ENCODE measurements around the gene VIT. TPM values are rescaled to one million over a fixed set of nuclear protein-coding genes. Genes with fewer than 3 reads are reported as not detected.
A peak's percentile ranks its signal among the peaks of the same experiment; 100 is the strongest.

The VIT gene
- total RNA-seq, 5 donors from 2014 or later (not counting 1 experiment from before 2014, with no cell fraction given) = 0.14 TPM; not detected in 4

DNA sequence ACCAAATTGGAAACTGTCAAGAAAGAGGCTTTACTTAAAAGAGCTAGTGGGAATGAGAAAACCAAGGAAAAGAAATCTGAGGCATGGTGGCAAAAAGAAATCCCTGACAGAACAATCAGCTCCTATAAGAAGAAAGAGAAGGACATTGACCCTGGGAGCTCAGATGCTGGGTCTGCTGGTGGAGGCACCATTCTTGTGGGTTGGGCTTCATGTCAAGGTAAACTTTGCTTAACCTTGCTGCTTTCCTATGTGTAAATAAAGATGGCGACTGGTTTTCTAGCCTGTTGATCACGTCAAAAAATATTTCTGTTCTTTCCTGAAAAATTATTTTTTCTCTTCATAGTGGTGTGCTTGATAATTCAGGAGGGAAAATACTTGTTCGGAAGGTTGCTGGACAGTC is 58.1 kb downstream of the VIT start:
- Histone ChIP-seq H3K27ac (ENCODE audit: low read length) (no peak overlapping the region), H3K9me3 (no peaks in the 10 kb centered on the region), H3K36me3 (ENCODE audit: control insufficient read depth in 2 of 2, extremely low read depth in 1 of 2, insufficient read depth in 1 of 2, low read length in 1 of 2) (no peaks in the 10 kb centered on the region), H3K27me3 (replicated peaks in 1 of 2; ENCODE audit: control insufficient read depth in 2 of 2, extremely low read depth in 1 of 2, insufficient read depth in 2 of 2, low read length in 1 of 2) (peaks cover 0 to 7% of the 10 kb centered on the region in 2 experiments), H3K4me1 (ENCODE audit: control insufficient read depth in 1 of 2, extremely low read depth in 1 of 2, insufficient read depth in 2 of 2, low read length in 2 of 2) (no peaks in the 10 kb centered on the region), H3K4me3 (ENCODE audit: control insufficient read depth in 1 of 2, extremely low read depth in 1 of 2, low read length in 1 of 2) (no peak overlapping the region)
- no peak overlapping the region for H3K4me3 Mint-ChIP-seq
- H3K4me1 Mint-ChIP-seq = no peaks in the 10 kb centered on the region
- POLR2A ChIA-PET = no interaction called here
- no peak for DNase-seq
- H3K27ac Mint-ChIP-seq = no peak overlapping the region
- no peak for ATAC-seq (replicated peaks in 1 of 4)
- WGBS (ENCODE audit: insufficient coverage) = 100% methylated on average over 1 of the region's 3 CpGs
- no peaks in the 10 kb centered on the region for H3K36me3 Mint-ChIP-seq
- CTCF ChIA-PET = no interaction called here
- no peaks in the 10 kb centered on the region for H3K9me3 Mint-ChIP-seq
- H3K27me3 Mint-ChIP-seq = peaks cover 31 to 36% of the 10 kb centered on the region in 2 donors

DNA sequence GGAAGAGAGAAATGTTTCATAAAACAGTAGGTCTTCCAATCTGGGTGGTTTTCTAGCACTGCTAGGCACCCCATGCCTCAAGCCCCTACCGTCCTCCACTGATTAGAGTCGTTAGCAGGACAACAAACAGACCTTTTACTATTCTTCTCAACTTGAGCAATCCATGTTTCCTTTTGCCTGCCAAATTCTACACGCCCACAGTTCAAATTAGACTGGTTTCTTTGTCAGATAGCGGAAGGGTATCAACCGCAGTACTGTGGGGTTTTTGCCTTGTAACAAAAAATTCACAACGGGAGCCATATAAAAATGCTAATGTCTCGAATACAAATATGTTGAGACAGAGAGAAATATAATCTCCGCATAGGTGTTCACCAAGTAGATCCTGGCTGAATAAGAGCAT is 59.9 kb downstream of the VIT start:
- DNase-seq (no peak), ATAC-seq (replicated peaks in 1 of 4) (no peak)
- Mint-ChIP-seq H3K27ac (no peak overlapping the region), H3K9me3 (no peaks in the 10 kb centered on the region), H3K27me3 (peaks cover 21 to 28% of the 10 kb centered on the region in 2 donors), H3K4me3 (no peak overlapping the region), H3K4me1 (no peaks in the 10 kb centered on the region), H3K36me3 (no peaks in the 10 kb centered on the region)
- Histone ChIP-seq H3K27ac (ENCODE audit: low read length) (no peak overlapping the region), H3K36me3 (ENCODE audit: control insufficient read depth in 2 of 2, extremely low read depth in 1 of 2, insufficient read depth in 1 of 2, low read length in 1 of 2) (no peaks in the 10 kb centered on the region), H3K4me1 (ENCODE audit: control insufficient read depth in 1 of 2, extremely low read depth in 1 of 2, insufficient read depth in 2 of 2, low read length in 2 of 2) (no peaks in the 10 kb centered on the region), H3K4me3 (ENCODE audit: control insufficient read depth in 1 of 2, extremely low read depth in 1 of 2, low read length in 1 of 2) (no peak overlapping the region), H3K27me3 (replicated peaks in 1 of 2; ENCODE audit: control insufficient read depth in 2 of 2, extremely low read depth in 1 of 2, insufficient read depth in 2 of 2, low read length in 1 of 2) (peaks cover 0 to 13% of the 10 kb centered on the region in 2 experiments), H3K9me3 (no peaks in the 10 kb centered on the region)
- 95% methylated on average over 7 of the region's 8 CpGs for WGBS (ENCODE audit: insufficient coverage)
- CTCF ChIA-PET = no interaction called here
- POLR2A ChIA-PET = no interaction called here

- H3K9me3 ChIP-seq = no peaks in the 10 kb centered on the region
- H3K4me3 Mint-ChIP-seq = no peak overlapping the region
- DNase-seq = no peak
- 100% methylated on average over 5 of the region's 9 CpGs for WGBS (ENCODE audit: insufficient coverage)
- CTCF ChIA-PET = interaction anchor here in 1 of 2 donors (0.6 kb wide), 1 partner anchor 32 kb away, joined by 3 read pairs; no protein-coding TSS in a partner anchor
- no peaks in the 10 kb centered on the region for H3K9me3 Mint-ChIP-seq
- H3K27ac Mint-ChIP-seq = no peak overlapping the region
- no peak overlapping the region for H3K27ac ChIP-seq (ENCODE audit: low read length)
- H3K36me3 ChIP-seq (ENCODE audit: control insufficient read depth in 2 of 2, extremely low read depth in 1 of 2, insufficient read depth in 1 of 2, low read length in 1 of 2) = no peaks in the 10 kb centered on the region
- H3K4me1 Mint-ChIP-seq = no peaks in the 10 kb centered on the region
- H3K27me3 Mint-ChIP-seq = peaks cover 15% of the 10 kb centered on the region in 2 donors
- H3K27me3 ChIP-seq (replicated peaks in 1 of 2; ENCODE audit: control insufficient read depth in 2 of 2, extremely low read depth in 1 of 2, insufficient read depth in 2 of 2, low read length in 1 of 2) = peaks cover 0 to 6% of the 10 kb centered on the region in 2 experiments
- H3K36me3 Mint-ChIP-seq = no peaks in the 10 kb centered on the region
- POLR2A ChIA-PET = no interaction called here
- ATAC-seq (replicated peaks in 1 of 4) = no peak
- H3K4me3 ChIP-seq (ENCODE audit: control insufficient read depth in 1 of 2, extremely low read depth in 1 of 2, low read length in 1 of 2) = no peak overlapping the region
- H3K4me1 ChIP-seq (ENCODE audit: control insufficient read depth in 1 of 2, extremely low read depth in 1 of 2, insufficient read depth in 2 of 2, low read length in 2 of 2) = no peaks in the 10 kb centered on the region
Observed at GRCh38 chr2:36762764-36763490, 66.4 kb downstream of the VIT start.

DNA sequence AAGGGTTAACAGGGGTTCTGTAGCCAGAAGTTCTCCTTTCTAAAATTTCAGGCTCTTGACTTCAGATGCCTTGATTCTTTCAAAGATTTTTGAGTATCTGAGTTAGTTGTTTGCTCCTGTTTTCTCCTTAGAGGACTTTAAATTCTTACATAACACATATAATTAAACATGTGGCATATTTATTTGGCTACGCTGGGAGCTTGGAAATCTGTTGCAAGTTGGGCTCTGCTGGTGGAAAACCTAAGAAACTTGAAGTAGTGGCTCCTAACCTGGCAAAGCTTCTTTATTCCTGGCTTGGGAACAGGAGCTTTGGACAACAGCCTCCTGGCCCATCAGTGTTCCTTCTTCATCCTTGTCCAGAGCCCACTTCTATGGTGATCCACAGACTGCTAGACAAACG is 72.6 kb downstream of the VIT start:
- POLR2A ChIA-PET = no interaction called here
- Mint-ChIP-seq H3K4me1 (no peaks in the 10 kb centered on the region), H3K27me3 (peaks cover 5 to 12% of the 10 kb centered on the region in 2 donors), H3K27ac (no peak overlapping the region), H3K9me3 (no peaks in the 10 kb centered on the region), H3K4me3 (no peak overlapping the region), H3K36me3 (no peaks in the 10 kb centered on the region)
- Histone ChIP-seq H3K27ac (ENCODE audit: low read length) (no peak overlapping the region), H3K9me3 (no peaks in the 10 kb centered on the region), H3K27me3 (replicated peaks in 1 of 2; ENCODE audit: control insufficient read depth in 2 of 2, extremely low read depth in 1 of 2, insufficient read depth in 2 of 2, low read length in 1 of 2) (peaks cover 0 to 4% of the 10 kb centered on the region in 2 experiments), H3K4me3 (ENCODE audit: control insufficient read depth in 1 of 2, extremely low read depth in 1 of 2, low read length in 1 of 2) (no peak overlapping the region), H3K4me1 (ENCODE audit: control insufficient read depth in 1 of 2, extremely low read depth in 1 of 2, insufficient read depth in 2 of 2, low read length in 2 of 2) (no peaks in the 10 kb centered on the region), H3K36me3 (ENCODE audit: control insufficient read depth in 2 of 2, extremely low read depth in 1 of 2, insufficient read depth in 1 of 2, low read length in 1 of 2) (no peaks in the 10 kb centered on the region)
- DNase-seq (no peak), ATAC-seq (replicated peaks in 1 of 4) (no peak)
- CTCF ChIA-PET = no interaction called here
- no CpG with 5 or more reads among the region's 2 CpGs for WGBS (ENCODE audit: insufficient coverage)

- Mint-ChIP-seq H3K9me3 (no peaks in the 10 kb centered on the region), H3K27me3 (peaks cover 0 to 11% of the 10 kb centered on the region in 2 donors), H3K4me3 (no peak overlapping the region), H3K27ac (no peak overlapping the region), H3K36me3 (no peaks in the 10 kb centered on the region), H3K4me1 (no peaks in the 10 kb centered on the region)
- ATAC-seq (replicated peaks in 1 of 4) (no peak), DNase-seq (peak in 21 of 35 experiments; percentile 3 to 52 (median 11))
- Histone ChIP-seq H3K36me3 (ENCODE audit: control insufficient read depth in 2 of 2, extremely low read depth in 1 of 2, insufficient read depth in 1 of 2, low read length in 1 of 2) (no peaks in the 10 kb centered on the region), H3K9me3 (no peaks in the 10 kb centered on the region), H3K27me3 (replicated peaks in 1 of 2; ENCODE audit: control insufficient read depth in 2 of 2, extremely low read depth in 1 of 2, insufficient read depth in 2 of 2, low read length in 1 of 2) (peaks cover 0 to 4% of the 10 kb centered on the region in 2 experiments), H3K27ac (ENCODE audit: low read length) (no peak overlapping the region), H3K4me1 (ENCODE audit: control insufficient read depth in 1 of 2, extremely low read depth in 1 of 2, insufficient read depth in 2 of 2, low read length in 2 of 2) (no peaks in the 10 kb centered on the region), H3K4me3 (ENCODE audit: control insufficient read depth in 1 of 2, extremely low read depth in 1 of 2, low read length in 1 of 2) (no peak overlapping the region)
- 96% methylated on average over 4 of the region's 11 CpGs for WGBS (ENCODE audit: insufficient coverage)
- CTCF ChIA-PET = interaction anchor here (1.4 to 1.5 kb wide), 2 partner anchors 8 to 15 kb away, joined by 6 to 7 read pairs; no protein-coding TSS in a partner anchor
- POLR2A ChIA-PET = no interaction called here
Observed at GRCh38 chr2:36770542-36771287, 74.2 kb downstream of the VIT start.

DNA sequence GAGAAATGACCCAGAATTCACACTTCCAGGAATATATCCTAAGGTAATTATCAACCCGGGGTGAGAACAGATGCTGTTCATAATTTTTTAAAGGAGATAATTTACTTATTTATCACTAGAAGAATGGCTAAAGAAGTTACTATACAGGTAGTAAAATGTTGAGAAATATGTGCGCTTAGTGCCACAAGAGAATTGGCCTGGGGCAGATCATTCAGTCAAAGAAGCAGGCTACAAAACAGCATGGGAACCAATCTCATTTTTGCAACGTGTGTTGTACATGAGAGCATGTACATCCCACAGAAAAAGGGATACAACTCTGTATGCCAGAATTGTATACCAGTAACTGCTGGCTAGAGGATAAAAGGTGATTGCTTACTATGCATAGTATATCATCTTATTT is 75.2 kb downstream of the VIT start:
- H3K4me1 Mint-ChIP-seq = no peaks in the 10 kb centered on the region
- H3K27me3 Mint-ChIP-seq = peaks cover 0 to 11% of the 10 kb centered on the region in 2 donors
- no peak overlapping the region for H3K4me3 Mint-ChIP-seq
- no peak overlapping the region for H3K27ac ChIP-seq (ENCODE audit: low read length)
- WGBS (ENCODE audit: insufficient coverage) = no CpG with 5 or more reads among the region's 3 CpGs
- H3K27me3 ChIP-seq (replicated peaks in 1 of 2; ENCODE audit: control insufficient read depth in 2 of 2, extremely low read depth in 1 of 2, insufficient read depth in 2 of 2, low read length in 1 of 2) = peaks cover 0 to 4% of the 10 kb centered on the region in 2 experiments
- no peaks in the 10 kb centered on the region for H3K9me3 ChIP-seq
- ATAC-seq (replicated peaks in 1 of 4) (no peak), DNase-seq (no peak)
- POLR2A ChIA-PET = no interaction called here
- CTCF ChIA-PET = no interaction called here
- no peaks in the 10 kb centered on the region for H3K9me3 Mint-ChIP-seq
- H3K36me3 Mint-ChIP-seq = no peaks in the 10 kb centered on the region
- H3K4me3 ChIP-seq (ENCODE audit: control insufficient read depth in 1 of 2, extremely low read depth in 1 of 2, low read length in 1 of 2) = no peak overlapping the region
- H3K4me1 ChIP-seq (ENCODE audit: control insufficient read depth in 1 of 2, extremely low read depth in 1 of 2, insufficient read depth in 2 of 2, low read length in 2 of 2) = no peaks in the 10 kb centered on the region
- H3K36me3 ChIP-seq (ENCODE audit: control insufficient read depth in 2 of 2, extremely low read depth in 1 of 2, insufficient read depth in 1 of 2, low read length in 1 of 2) = no peaks in the 10 kb centered on the region
- no peak overlapping the region for H3K27ac Mint-ChIP-seq
